Activated naive CD8-positive, alpha-beta T cell (primary cell): ENCODE measurements around the gene FAM222A.

Source experiments
- H3K27ac Mint-ChIP-seq: one replicate; pipeline ENCODE4 v1.8.0; 2021; ENCODE audit warnings: mixed read lengths
- H3K27me3 Mint-ChIP-seq: one replicate; pipeline ENCODE4 v1.8.0; 2021; ENCODE audit warnings: mixed read lengths
- H3K36me3 Mint-ChIP-seq: one replicate; pipeline ENCODE4 v1.8.0; 2021; ENCODE audit warnings: mixed read lengths
- H3K4me1 Mint-ChIP-seq: one replicate; pipeline ENCODE4 v1.8.0; 2021; ENCODE audit warnings: low read depth, mixed read lengths
- H3K4me3 Mint-ChIP-seq: one replicate; pipeline ENCODE4 v1.8.0; 2021; ENCODE audit warnings: mild to moderate bottlenecking, mixed read lengths
- H3K9me3 Mint-ChIP-seq: one replicate; pipeline ENCODE4 v1.8.0; 2021; ENCODE audit warnings: low read depth, mixed read lengths

The FAM222A gene

GRCh38 chr12:109783135-109783964, 69.7 kb downstream of the FAM222A start:
- no peak overlapping the region for H3K4me3 Mint-ChIP-seq
- H3K27ac Mint-ChIP-seq: no peak overlapping the region
- H3K36me3 Mint-ChIP-seq: no peaks in the 10 kb centered on the region
- H3K4me1 Mint-ChIP-seq: no peaks in the 10 kb centered on the region
- no peaks in the 10 kb centered on the region for H3K9me3 Mint-ChIP-seq
- no peaks in the 10 kb centered on the region for H3K27me3 Mint-ChIP-seq

GRCh38 chr12:109783965-109784244, 70.3 kb downstream of the FAM222A start:
- H3K27me3 Mint-ChIP-seq: no peaks in the 10 kb centered on the region
- no peaks in the 10 kb centered on the region for H3K4me1 Mint-ChIP-seq
- H3K9me3 Mint-ChIP-seq: no peaks in the 10 kb centered on the region
- H3K36me3 Mint-ChIP-seq: no peaks in the 10 kb centered on the region
- H3K4me3 Mint-ChIP-seq: no peak overlapping the region
- H3K27ac Mint-ChIP-seq: no peak overlapping the region

- no peak overlapping the region for H3K27ac Mint-ChIP-seq
- no peak overlapping the region for H3K4me3 Mint-ChIP-seq
- H3K9me3 Mint-ChIP-seq: no peaks in the 10 kb centered on the region
- H3K4me1 Mint-ChIP-seq: no peaks in the 10 kb centered on the region
- H3K27me3 Mint-ChIP-seq: peaks cover 1% of the 10 kb centered on the region
- H3K36me3 Mint-ChIP-seq: no peaks in the 10 kb centered on the region
These were observed 72.2 kb downstream of the FAM222A start for GRCh38 chr12:109785854-109786253.

GRCh38 chr12:109786799-109787198, 73.2 kb downstream of the FAM222A start:
- Mint-ChIP-seq H3K36me3 (no peaks in the 10 kb centered on the region), H3K9me3 (no peaks in the 10 kb centered on the region), H3K4me3 (no peak overlapping the region), H3K27me3 (peaks cover 1% of the 10 kb centered on the region), H3K4me1 (no peaks in the 10 kb centered on the region), H3K27ac (no peak overlapping the region)

DNA sequence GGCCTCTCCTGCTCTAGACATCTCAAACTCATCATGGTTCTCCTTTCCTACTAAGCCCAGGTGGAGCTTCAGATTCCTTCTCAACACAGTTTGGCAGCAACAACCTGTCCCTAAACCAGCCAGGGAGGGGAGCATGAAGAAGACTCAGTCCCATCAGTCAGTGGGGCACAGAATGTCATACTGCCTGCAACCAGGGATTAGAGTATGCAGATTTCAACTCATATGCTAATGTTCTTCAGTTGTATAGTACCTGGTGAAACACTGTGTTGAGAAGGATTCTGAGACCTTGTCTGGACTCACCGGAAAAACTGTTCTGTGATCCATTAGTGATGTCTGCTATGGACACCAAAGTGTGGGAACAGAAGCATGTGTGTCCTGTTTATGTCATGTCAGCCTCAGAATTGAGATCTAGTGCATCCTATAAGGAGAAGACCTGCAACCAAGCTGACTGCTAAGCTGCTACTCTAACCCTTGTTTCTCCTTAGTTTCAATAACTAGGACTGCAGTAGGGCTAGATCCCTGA, 76.0 kb downstream of the FAM222A start:
- H3K4me3 Mint-ChIP-seq: no peak overlapping the region
- H3K36me3 Mint-ChIP-seq: no peaks in the 10 kb centered on the region
- peaks cover 1% of the 10 kb centered on the region for H3K27me3 Mint-ChIP-seq
- no peaks in the 10 kb centered on the region for H3K9me3 Mint-ChIP-seq
- no peak overlapping the region for H3K27ac Mint-ChIP-seq
- no peaks in the 10 kb centered on the region for H3K4me1 Mint-ChIP-seq

DNA sequence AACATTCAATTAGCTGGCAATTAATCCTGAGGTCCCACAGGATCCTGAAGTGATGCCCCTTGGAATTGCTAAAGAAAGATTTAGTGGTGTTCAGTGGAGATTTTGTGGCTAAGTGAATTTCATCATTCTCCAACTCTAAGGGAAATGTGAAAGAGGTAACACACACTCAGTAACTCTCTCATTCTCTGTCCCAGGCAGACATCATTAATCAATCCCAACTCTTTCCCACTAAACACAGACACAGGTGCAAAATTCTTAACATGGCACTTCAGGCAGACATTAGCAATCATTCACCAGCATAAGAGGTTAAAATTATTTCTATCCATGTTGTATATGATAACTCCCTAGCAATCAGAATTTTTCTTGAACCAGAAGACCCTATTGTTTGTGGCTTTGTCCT, 79.4 kb downstream of the FAM222A start:
- Mint-ChIP-seq H3K27ac (no peak overlapping the region), H3K4me3 (no peak overlapping the region), H3K9me3 (no peaks in the 10 kb centered on the region), H3K27me3 (peaks cover 1% of the 10 kb centered on the region), H3K4me1 (no peaks in the 10 kb centered on the region), H3K36me3 (no peaks in the 10 kb centered on the region)

GRCh38 chr12:109793411-109793810, 79.8 kb downstream of the FAM222A start:
- no peaks in the 10 kb centered on the region for H3K9me3 Mint-ChIP-seq
- H3K27ac Mint-ChIP-seq: no peak overlapping the region
- no peak overlapping the region for H3K4me3 Mint-ChIP-seq
- no peaks in the 10 kb centered on the region for H3K36me3 Mint-ChIP-seq
- no peaks in the 10 kb centered on the region for H3K4me1 Mint-ChIP-seq
- H3K27me3 Mint-ChIP-seq: peaks cover 1% of the 10 kb centered on the region

DNA sequence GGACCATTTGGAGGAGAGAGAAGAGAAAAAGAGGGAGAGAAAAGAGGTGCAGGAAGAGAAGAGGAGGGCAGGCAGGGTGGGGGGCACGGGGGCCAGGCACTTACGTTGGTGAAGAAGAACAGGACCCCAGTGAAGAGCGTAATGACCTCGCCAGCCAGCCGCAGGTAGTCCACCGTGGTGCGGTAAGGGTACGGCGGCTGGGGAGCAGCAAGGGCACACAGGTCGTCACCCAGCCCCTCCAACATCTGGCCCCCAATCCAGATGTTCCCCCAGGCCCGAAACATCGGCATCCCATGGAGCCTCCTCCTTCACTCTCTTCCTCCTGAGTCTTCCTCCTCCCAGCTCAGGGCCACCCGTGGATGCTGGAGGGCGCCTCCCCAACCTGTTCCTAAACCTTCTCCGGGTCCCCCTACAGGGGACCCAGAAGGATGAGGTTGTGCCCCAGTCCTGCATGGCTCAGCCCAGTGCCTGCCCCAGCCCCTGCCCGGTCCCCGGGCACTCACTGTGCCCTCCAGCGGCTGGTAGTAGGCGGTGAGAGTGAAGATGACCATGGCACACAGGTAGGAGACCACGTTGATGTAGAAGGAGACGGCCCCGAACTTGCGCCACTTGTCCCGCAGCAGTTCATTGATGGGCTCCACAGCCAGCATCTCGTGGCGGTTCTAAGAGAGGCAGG, 80.3 kb downstream of the FAM222A start:
- H3K27me3 Mint-ChIP-seq: peaks cover 1% of the 10 kb centered on the region
- H3K4me1 Mint-ChIP-seq: no peaks in the 10 kb centered on the region
- no peaks in the 10 kb centered on the region for H3K9me3 Mint-ChIP-seq
- no peaks in the 10 kb centered on the region for H3K36me3 Mint-ChIP-seq
- H3K27ac Mint-ChIP-seq: no peak overlapping the region
- H3K4me3 Mint-ChIP-seq: no peak overlapping the region

DNA sequence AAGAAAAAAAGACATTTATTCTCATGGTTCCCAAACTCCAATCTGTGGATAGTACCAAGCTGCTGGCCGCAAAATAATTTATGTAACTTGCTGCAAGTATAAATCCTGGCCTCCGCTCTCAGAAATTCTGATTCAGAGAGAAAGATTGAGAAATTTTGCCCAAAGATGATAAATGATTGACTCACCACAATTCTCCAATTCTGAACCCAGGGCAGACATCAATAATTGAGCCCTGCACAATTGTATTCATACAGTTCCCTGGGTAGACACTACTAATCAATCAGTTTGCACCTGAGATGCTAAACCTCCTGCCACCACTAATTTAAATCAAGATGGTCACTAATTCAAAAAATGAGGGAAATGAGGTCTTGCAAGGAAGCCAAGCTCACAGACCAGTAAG, 81.4 kb downstream of the FAM222A start:
- no peaks in the 10 kb centered on the region for H3K4me1 Mint-ChIP-seq
- H3K9me3 Mint-ChIP-seq: no peaks in the 10 kb centered on the region
- H3K27me3 Mint-ChIP-seq: peaks cover 1% of the 10 kb centered on the region
- H3K4me3 Mint-ChIP-seq: no peak overlapping the region
- no peaks in the 10 kb centered on the region for H3K36me3 Mint-ChIP-seq
- no peak overlapping the region for H3K27ac Mint-ChIP-seq

DNA sequence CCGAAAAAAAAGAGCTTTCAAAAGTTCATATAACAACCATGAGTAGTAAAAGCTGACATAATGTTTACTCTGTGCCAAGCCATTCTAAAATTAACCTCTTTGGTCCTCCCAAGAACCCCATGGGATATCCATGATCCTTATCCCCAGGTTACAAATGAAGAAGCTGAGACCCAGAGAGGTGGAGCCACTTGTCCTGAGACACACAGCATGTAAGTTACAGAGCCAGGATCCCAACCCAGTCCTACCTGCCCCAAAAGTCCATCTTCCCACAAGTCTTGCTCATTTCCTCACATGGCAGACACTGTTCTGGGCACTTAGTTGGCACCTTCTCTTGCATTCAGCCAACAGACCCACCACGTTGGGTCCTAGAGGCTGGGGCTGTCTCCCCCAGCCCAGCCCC, 82.4 kb downstream of the FAM222A start:
- no peak overlapping the region for H3K4me3 Mint-ChIP-seq
- H3K36me3 Mint-ChIP-seq: no peaks in the 10 kb centered on the region

DNA sequence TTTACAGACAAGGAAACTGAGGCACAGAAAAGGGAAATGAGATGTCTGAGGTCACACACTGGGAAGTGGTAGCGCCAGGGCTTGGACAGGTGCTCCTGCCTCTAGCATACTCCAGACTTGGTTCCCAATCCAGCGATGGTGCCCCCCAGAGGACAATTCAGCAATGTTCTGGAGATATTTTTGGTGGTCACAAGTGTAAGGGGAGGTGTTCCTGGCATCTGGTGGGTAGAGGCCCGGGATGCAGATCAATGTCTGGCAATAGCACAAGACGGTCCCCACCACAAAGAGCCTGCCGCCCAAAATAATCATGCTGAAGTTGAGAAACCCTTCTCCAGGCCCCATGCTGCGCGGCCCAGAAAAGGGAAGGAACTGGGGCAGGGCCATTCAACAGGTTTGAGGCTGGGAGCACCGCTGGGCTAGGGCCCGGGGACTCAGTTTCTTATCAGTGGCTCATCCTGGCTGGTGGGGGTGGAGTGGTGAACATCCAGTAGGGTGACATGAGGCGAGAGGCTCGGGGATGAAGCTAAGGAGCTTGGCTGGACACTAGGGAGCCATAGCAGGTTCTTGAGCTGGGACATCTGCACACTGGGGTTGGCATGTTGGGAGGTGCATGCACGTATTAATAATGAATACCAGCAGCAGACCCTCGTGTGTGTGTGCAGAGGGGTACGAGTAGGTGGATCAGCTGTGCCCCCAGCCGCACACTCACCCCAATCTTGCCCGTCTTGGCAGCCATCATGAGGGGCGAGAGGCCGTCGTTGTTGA, 84.5 kb downstream of the FAM222A start:
- Mint-ChIP-seq H3K27ac (no peak overlapping the region), H3K4me1 (no peaks in the 10 kb centered on the region), H3K9me3 (no peaks in the 10 kb centered on the region), H3K27me3 (no peaks in the 10 kb centered on the region), H3K4me3 (no peak overlapping the region), H3K36me3 (no peaks in the 10 kb centered on the region)

More for the DNA sequence above, 82.4 kb downstream of the FAM222A start:
- Mint-ChIP-seq H3K27me3 (no peaks in the 10 kb centered on the region), H3K4me1 (no peaks in the 10 kb centered on the region), H3K27ac (no peak overlapping the region), H3K9me3 (no peaks in the 10 kb centered on the region)

GRCh38 chr12:109798691-109799090, 85.1 kb downstream of the FAM222A start:
- H3K36me3 Mint-ChIP-seq: no peaks in the 10 kb centered on the region
- no peak overlapping the region for H3K4me3 Mint-ChIP-seq
- no peaks in the 10 kb centered on the region for H3K9me3 Mint-ChIP-seq
- H3K27ac Mint-ChIP-seq: no peak overlapping the region
- no peaks in the 10 kb centered on the region for H3K4me1 Mint-ChIP-seq
- H3K27me3 Mint-ChIP-seq: no peaks in the 10 kb centered on the region

DNA sequence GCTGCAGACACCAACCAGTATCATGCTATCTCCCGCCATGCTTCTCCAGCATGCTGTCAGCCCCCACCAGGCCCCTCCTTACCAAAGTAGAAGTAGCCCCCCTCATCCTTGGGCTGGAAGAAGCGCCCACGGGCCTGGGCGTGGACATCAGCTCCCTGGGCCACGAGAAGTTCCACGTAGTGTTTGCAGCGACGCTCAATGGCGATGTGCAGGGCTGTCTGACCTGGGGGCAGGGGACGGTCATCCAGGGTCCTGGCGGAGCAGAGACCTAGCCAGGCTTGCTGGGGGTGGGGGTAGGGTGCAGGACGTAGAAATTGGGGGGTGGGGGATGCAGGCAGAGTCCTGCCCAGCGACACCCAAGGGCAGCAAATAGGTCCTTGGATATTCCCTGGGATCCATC, 86.9 kb downstream of the FAM222A start:
- no peaks in the 10 kb centered on the region for H3K36me3 Mint-ChIP-seq
- H3K27ac Mint-ChIP-seq: no peak overlapping the region
- no peak overlapping the region for H3K4me3 Mint-ChIP-seq
- H3K4me1 Mint-ChIP-seq: no peaks in the 10 kb centered on the region
- no peaks in the 10 kb centered on the region for H3K27me3 Mint-ChIP-seq
- H3K9me3 Mint-ChIP-seq: no peaks in the 10 kb centered on the region

- Mint-ChIP-seq H3K4me1 (no peaks in the 10 kb centered on the region), H3K9me3 (no peaks in the 10 kb centered on the region), H3K4me3 (no peak overlapping the region), H3K27me3 (peaks cover 2% of the 10 kb centered on the region), H3K36me3 (no peaks in the 10 kb centered on the region), H3K27ac (no peak overlapping the region)
These were observed 89.2 kb downstream of the FAM222A start for GRCh38 chr12:109802828-109803227.

- peaks cover 3% of the 10 kb centered on the region for H3K27me3 Mint-ChIP-seq
- H3K4me3 Mint-ChIP-seq: no peak overlapping the region
- H3K36me3 Mint-ChIP-seq: no peaks in the 10 kb centered on the region
- no peaks in the 10 kb centered on the region for H3K4me1 Mint-ChIP-seq
- no peak overlapping the region for H3K27ac Mint-ChIP-seq
- H3K9me3 Mint-ChIP-seq: no peaks in the 10 kb centered on the region
These were observed 90.1 kb downstream of the FAM222A start for GRCh38 chr12:109803678-109804077.
